ENCODE results near the gene TUBB2A. TPM values are rescaled to one million over a fixed set of nuclear protein-coding genes. Genes with fewer than 3 reads are reported as not detected.
A peak's percentile ranks its signal among the peaks of the same experiment; 100 is the strongest.
"Not testable (repeated sequence)": the region's sequence is repeated elsewhere in the genome, so short reads cannot be mapped to it uniquely, and the experiment has no call there.

TUBB2A gene
- total RNA-seq, 4 donors from 2014 or later = 37.5 to 100 (median 68.0) TPM

DNA sequence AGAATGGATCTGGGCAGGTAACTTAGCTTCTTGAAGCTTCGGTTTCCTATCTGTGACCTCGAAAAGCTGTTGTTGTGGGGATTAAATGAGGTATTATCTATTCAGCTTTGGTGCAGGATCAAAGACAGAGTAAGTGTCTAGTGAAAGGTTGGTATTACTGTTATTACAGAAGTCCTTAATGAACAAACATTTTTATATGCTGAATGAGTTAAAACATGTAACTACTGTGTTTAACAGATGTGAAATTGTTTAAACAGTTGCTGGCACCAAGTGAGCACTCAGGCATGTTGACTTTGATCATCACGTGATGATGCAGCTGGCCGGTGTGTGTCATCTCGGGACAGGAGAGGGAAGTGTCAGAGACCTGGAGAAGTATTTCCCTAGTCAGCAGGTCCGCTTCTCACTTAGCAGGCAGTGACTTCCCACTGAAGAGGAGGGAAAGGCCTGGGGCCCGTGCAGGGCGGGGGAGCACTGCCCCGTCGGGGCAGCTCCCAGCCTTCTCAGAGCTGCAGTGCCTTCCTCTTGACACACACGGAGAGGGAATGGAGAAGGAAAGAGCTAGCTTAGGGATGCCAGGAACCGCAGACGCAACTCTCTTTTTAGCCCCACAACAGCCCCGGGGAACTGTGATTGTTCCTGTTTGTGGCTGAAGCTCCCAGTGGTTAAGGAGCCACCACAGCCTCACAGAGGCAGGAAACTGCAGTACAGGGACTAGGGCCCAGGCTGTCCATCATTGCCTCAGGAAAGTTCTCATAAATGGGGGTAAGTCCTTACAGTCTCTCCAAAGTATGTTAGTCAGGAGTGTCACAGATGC, 18.0 kb downstream of the TUBB2A start:
- peak; percentile 45 to 60 for DNase-seq (ENCODE audit: low spot score in 2 of 2)
- peaks cover 0 to 11% (median 7%) of the 10 kb centered on the region in 4 donors for H3K4me1 ChIP-seq
- H3K36me3 ChIP-seq = peaks cover 0 to 90% (median 5%) of the 10 kb centered on the region in 3 donors
- peak overlapping the region in 3 of 4 donors; percentile 10 to 53 (median 37) for H3K27ac ChIP-seq
- no peaks in the 10 kb centered on the region for H3K27me3 ChIP-seq
- TF ChIP-seq, protein P1, sequence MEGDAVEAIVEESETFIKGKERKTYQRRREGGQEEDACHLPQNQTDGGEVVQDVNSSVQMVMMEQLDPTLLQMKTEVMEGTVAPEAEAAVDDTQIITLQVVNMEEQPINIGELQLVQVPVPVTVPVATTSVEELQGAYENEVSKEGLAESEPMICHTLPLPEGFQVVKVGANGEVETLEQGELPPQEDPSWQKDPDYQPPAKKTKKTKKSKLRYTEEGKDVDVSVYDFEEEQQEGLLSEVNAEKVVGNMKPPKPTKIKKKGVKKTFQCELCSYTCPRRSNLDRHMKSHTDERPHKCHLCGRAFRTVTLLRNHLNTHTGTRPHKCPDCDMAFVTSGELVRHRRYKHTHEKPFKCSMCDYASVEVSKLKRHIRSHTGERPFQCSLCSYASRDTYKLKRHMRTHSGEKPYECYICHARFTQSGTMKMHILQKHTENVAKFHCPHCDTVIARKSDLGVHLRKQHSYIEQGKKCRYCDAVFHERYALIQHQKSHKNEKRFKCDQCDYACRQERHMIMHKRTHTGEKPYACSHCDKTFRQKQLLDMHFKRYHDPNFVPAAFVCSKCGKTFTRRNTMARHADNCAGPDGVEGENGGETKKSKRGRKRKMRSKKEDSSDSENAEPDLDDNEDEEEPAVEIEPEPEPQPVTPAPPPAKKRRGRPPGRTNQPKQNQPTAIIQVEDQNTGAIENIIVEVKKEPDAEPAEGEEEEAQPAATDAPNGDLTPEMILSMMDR (IDR thresholded peaks at IDR 0.05) = no peak
- TF ChIP-seq POLR2A (IDR thresholded peaks at IDR 0.05) (no peak), EP300 (IDR thresholded peaks at IDR 0.05) (peak; percentile 12 to 54)
- no peaks in the 10 kb centered on the region for H3K9me3 ChIP-seq
- no peak overlapping the region for H3K4me3 ChIP-seq
- 62% methylated on average over 14 of the region's 14 CpGs for WGBS, 2 donors

DNA sequence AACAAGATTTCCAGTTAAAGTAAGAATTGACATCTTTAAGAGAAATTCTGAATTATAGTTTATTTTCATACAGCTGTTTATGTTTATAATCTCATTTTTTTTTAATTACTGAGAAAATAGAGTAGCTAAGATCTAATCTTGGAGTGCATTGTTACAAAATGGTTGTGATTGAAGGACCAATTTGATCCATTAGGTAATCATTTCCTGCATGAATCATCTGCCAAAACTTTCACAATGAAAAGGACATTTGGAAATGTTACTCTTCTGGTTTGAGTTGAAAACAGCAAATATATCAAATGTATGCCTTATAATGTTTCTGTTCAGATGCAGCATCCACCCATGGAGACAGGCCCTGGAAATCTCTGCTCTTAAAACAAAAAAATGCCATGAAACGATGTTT, 19.0 kb downstream of the TUBB2A start:
- no peak for DNase-seq (ENCODE audit: low spot score in 2 of 2)
- TF ChIP-seq, protein P1 (IDR thresholded peaks at IDR 0.05) = no peak
- no peak for TF ChIP-seq POLR2A (IDR thresholded peaks at IDR 0.05)
- TF ChIP-seq EP300 (IDR thresholded peaks at IDR 0.05) = no peak
- peaks cover 0 to 11% (median 7%) of the 10 kb centered on the region in 4 donors for H3K4me1 ChIP-seq
- peaks cover 0 to 85% (median 5%) of the 10 kb centered on the region in 3 donors for H3K36me3 ChIP-seq
- no peak overlapping the region for H3K4me3 ChIP-seq
- H3K9me3 ChIP-seq = no peaks in the 10 kb centered on the region
- H3K27me3 ChIP-seq = no peaks in the 10 kb centered on the region
- H3K27ac ChIP-seq = peak overlapping the region in 1 of 4 donors; percentile 53
- 70% methylated on average over 1 of the region's 1 CpG for WGBS, 2 donors

DNA sequence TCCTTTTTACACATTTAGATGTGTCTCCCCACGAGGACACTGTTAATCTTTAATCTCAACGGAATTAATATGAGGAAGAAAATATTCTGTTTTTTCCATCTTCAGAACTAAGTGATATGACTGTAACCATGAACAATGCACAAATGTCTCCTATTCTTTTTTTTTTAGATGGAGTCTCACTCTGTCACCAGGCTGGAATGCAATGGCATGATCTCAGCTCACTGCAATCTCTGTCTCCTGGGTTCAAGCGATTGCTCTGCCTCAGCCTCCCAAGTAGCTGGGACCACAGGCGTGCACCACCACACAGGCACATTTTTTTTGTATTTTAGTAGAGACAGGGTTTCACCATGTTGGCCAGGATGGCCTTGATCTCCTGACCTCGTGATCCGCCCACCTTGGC, 19.5 kb downstream of the TUBB2A start:
- not testable (repeated sequence) for H3K4me3 ChIP-seq; H3K9me3 ChIP-seq; H3K27ac ChIP-seq; H3K27me3 ChIP-seq; DNase-seq (ENCODE audit: low spot score in 2 of 2)
- H3K36me3 ChIP-seq = peaks cover 0 to 85% (median 5%) of the 10 kb centered on the region in 3 donors
- WGBS, 2 donors = 74 to 76% methylated on average over 6 of the region's 6 CpGs
- peaks cover 0 to 11% (median 7%) of the 10 kb centered on the region in 4 donors for H3K4me1 ChIP-seq

DNA sequence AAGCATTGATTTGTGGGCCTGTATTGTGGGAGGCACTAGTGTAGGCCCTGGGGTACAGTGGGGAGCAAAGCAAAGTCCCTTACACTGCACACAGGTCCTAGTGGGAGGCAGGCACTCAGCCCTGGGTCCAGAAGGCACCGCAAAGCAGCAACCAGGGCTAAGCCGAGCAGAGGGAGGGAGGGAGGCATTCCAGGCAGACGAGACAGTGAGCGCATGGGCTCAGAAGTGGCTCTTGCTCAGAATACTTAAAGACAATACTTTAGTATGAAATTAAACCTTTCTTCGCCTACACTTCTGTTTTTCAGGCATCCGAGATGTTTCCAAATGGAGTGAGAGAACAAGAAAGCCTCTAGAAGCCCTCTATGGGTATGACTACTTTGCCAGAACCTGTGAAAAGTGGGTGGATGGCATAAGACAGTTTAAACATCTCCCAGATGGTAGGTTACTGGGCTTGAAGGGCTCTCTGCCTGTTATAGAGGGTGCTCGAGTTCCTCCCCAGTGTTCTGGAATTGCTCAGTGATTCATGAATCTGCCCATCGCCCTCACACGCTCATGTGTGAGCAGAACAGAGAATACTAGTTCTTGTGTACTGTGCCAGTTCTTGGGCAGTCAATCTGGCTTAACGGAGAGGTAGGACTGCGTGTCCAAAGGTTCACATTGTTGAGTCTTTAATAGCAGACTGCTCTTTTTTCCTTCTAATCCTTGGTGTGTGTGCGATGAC, 20.1 kb downstream of the TUBB2A start:
- no peaks in the 10 kb centered on the region for H3K27me3 ChIP-seq
- no peak for TF ChIP-seq POLR2A (IDR thresholded peaks at IDR 0.05)
- TF ChIP-seq EP300 (IDR thresholded peaks at IDR 0.05) = no peak
- TF ChIP-seq, protein P1 (IDR thresholded peaks at IDR 0.05) = no peak
- no peak overlapping the region for H3K27ac ChIP-seq
- WGBS, 2 donors = 89 to 92% methylated on average over 12 of the region's 12 CpGs
- no peak for DNase-seq (ENCODE audit: low spot score in 2 of 2)
- H3K9me3 ChIP-seq = no peaks in the 10 kb centered on the region
- peaks cover 0 to 85% (median 5%) of the 10 kb centered on the region in 3 donors for H3K36me3 ChIP-seq
- H3K4me3 ChIP-seq = no peak overlapping the region
- H3K4me1 ChIP-seq = peaks cover 0 to 11% (median 7%) of the 10 kb centered on the region in 4 donors

DNA sequence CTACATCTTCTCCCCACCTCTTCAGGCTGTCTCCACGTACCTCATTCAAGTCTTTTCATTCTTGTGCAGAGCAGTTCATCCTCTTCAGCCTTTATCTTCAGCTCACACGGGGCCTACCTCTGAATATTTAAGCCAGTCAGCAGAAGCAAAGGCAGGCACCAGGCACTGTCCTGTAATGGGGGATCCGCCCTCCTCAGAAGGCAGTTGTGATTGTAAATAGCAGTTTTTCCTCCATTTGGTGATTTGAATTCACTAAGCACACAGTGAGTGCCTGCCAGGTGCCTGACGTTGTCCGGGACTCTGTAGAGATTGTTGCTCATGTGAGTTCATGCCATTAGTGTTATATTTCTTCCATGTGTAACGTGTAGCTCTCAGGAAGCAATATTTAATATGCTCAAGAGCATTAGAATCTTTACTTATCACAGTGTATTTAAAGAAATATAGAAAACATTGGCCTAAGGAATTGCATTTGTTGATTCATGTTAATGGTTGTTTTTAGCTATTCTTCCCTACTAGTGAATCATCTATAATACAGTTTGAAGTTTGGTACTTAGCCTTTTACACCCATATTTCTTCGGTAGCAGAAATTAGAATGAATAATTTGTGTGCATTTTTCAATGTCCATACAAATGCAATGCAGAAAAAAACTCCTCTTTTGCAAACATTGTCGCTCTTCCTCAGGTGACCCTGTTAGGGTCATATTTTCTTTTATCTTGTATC, 20.9 kb downstream of the TUBB2A start:
- no peaks in the 10 kb centered on the region for H3K27me3 ChIP-seq
- TF ChIP-seq EP300 (IDR thresholded peaks at IDR 0.05) (no peak), POLR2A (IDR thresholded peaks at IDR 0.05) (no peak)
- TF ChIP-seq, protein P1 (IDR thresholded peaks at IDR 0.05) = no peak
- peaks cover 0 to 85% (median 5%) of the 10 kb centered on the region in 3 donors for H3K36me3 ChIP-seq
- no peaks in the 10 kb centered on the region for H3K9me3 ChIP-seq
- H3K4me1 ChIP-seq = peaks cover 0 to 11% (median 7%) of the 10 kb centered on the region in 4 donors
- DNase-seq (ENCODE audit: low spot score in 2 of 2) = no peak
- WGBS, 2 donors = 91 to 93% methylated on average over 8 of the region's 8 CpGs
- H3K4me3 ChIP-seq = no peak overlapping the region
- no peak overlapping the region for H3K27ac ChIP-seq

Data from tibial nerve (tissue), 4 donors.